Hindlimb muscle (tissue), 1 donor: ENCODE data around the gene PDHX. TPM values are rescaled to one million over a fixed set of nuclear protein-coding genes. Genes with fewer than 3 reads are reported as not detected.

Experiments
- DNase-seq: peaks from one replicate; pipeline ENCODE4 v3.0.0-alpha.2; 2013
- polyA plus RNA-seq: library from polyadenylated mRNA; unstranded; fragments of 120-200 nt; gene quantifications from one replicate; pipeline ENCODE4 v1.2.1, GENCODE V29; 2013; ENCODE audit not compliant: insufficient read length

PDHX gene
- polyA plus RNA-seq, 1 donor: 24.7 TPM

DNA sequence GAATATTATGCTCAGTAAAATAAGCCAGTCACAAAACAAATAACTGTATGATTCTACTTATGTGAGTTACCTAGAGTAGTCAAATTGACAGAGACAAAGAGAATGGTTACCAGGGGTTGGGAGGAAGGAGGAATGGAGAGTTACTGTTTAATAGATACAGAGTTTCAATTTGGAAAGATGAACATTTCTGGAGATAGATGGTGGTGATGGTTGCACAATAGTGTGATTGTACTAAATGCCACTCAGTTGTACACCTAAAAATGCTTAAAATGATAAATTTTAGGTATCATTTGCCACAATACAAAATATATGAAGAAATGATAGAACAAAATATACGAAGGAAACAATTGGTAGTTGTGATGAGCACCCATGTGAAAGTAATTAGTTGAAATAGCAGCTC lies 43.4 kb downstream of the PDHX start:
- DNase-seq: no peak

DNA sequence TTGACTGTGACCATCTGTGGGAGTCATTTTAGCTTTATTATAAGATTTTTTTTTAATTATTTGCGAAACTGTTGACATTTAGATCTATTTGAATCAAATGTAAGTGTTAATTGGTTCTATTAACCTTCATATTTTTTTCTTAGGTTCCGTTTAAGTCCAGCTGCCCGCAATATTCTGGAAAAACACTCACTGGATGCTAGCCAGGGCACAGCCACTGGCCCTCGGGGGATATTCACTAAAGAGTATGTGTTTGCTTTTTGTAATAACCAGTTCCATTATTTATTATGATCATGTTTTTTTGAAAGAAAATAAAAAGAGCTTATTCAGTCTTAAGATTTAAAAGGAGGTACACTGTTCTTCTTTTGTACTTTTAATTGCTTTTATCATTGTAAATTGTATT lies 43.9 kb downstream of the PDHX start:
- no peak for DNase-seq

DNA sequence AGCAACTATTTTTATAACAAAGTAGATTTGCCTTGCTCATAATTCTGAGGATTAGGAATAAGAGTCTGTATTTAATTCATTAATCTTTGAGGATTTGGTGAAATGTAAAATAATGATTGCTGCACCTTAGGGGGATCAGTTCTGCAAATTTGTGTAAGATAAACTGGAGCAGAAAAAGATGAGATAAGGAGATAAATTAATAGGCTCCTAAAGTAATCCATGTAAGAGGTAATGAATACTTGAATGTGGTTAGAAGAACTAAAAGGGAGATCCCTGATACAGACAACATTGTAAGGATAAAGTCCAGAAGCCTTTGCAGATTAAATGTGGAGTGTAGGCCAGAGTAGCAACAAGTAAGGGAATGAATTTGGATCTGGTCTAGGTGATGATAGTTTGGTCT lies 45.6 kb downstream of the PDHX start:
- DNase-seq: no peak

DNA sequence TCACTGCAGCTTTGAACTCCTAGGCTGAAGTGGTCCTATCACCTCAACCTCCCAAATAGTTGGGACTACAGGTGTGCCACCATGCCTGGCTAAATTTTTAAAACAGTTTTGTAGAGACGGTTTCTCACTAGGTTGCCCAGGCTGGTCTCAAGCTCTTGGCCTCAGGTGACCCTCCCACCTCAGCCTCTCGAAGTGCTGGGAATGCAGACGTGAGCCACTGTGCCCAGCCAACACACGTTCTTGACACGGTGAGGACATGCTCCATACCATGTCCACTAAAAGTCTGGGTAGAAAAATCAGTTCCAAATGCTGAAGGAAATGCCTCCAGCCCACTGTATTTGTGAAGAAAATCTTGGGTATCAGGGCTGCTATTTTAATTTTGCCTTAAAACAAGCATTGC lies 46.9 kb downstream of the PDHX start:
- no peak for DNase-seq

DNA sequence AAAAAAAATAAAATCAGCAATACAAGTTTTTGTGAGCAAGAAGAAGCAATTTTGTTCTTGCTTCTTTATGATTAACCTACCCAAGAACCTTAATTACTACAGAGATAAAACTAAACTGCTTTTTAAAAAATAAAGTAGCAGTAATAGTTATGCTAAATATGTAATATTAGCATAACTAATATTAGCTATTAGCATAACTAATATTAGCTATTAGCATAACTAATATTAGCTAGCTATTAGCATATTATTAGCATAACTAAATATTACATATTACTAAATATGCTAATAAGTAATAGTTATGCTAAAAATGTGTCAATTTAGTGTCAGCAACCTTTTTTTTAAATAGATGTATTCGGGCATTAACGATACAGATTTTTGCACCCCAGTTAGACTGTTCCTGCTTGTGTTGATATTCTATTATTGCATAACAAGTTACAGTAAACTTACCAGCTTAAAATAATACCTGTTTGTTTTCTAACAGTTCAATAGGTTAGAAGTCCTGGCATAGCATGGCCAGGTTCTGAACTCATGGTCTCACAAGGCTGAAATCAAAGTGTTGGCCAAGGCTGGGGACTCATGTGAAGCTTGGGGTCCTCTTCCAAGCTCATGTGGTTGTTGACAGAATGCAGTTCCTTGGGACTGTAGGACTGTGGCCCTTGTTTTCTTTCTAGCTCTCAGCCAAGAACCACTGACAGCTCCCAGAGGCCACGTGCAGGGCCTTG lies 48.4 kb downstream of the PDHX start:
- no peak for DNase-seq

DNA sequence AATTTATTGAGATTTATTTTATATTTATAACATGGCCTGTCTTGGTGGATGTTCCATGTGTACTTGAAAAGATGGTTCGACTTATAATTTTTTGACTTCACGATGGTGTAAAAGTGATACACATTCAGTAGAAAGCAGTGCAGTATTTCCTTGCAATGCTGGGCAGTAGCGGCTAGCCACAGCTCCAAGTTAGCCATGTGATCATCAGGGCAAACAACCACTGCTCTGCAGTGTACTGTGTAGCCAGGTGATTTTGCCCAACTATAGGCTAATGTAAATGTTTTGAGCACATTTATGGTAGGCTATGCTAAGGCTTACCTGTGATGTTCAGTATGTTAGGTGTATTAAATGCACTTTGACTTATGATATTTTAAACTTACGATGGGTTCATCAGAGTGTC lies 52.4 kb downstream of the PDHX start:
- DNase-seq: no peak

DNA sequence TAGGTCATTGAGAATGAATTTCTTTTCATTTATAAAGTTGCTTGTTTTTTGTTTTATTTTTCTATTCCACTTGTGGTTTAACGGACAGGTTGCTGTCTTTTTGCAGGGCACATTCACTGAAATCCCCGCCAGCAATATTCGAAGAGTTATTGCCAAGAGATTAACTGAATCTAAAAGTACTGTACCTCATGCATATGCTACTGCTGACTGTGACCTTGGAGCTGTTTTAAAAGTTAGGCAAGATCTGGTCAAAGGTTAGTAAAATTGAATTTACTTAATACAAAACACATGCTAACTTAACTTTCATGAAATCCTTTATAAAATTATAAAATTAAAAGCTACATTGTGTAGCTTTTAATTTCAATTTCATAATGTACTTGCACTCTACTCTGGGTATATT lies 53.6 kb downstream of the PDHX start:
- no peak for DNase-seq

DNA sequence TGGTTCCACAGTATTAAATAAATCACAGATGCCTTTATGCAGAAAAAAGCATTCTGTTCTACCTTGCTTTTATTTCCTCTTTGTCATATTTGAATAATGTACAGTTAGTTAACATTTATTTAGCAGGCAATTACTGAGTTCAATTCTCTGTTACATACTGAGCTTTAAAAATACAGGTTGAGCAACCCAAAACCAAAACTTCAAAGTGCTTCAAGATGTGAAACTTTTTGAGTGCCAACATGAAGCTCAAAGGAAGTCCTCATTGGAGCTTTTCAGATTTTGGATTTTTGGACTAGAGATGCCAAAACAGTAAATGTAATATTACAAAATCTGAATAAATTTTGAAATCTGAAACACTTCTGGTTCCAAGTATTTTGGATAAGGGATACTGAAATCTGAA lies 54.1 kb downstream of the PDHX start:
- no peak for DNase-seq

DNA sequence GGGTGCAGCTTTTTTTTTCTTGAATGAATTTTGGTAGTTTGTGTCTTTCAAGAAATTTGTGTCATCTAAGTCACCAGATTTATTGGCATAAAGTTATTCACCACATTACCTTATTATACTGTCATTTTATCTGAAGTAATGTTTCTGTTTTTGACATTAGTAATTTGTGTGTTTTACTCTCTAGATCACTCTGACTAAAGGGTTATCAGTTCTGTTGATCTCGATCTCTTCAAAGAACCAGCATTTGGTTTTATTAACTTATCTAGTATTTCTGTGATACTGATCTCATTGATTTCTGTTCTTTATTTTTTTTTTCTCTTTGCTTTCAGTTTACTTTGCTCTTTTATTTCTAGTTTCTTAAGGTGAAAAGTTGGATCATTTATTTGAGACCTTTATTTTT lies 55.5 kb downstream of the PDHX start:
- DNase-seq: no peak

DNA sequence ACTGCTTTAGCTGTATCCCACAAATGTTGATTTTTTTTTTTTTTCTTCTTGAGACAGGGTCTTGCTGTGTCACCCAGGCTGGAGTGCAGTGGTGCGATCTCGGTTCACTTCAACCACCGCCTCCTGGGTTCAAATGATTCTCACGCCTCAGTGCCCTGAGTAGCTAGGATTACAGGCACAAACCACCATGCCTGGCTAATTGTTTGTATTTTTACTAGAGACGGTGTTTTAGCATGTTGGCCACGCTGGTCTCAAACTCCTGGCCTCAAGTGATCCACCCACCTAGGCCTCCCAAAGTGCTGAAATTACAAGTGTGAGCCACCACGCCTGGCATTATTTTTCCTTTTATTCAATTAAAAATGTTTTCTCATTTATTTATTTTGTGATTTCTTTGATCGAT lies 55.9 kb downstream of the PDHX start:
- DNase-seq: no peak

DNA sequence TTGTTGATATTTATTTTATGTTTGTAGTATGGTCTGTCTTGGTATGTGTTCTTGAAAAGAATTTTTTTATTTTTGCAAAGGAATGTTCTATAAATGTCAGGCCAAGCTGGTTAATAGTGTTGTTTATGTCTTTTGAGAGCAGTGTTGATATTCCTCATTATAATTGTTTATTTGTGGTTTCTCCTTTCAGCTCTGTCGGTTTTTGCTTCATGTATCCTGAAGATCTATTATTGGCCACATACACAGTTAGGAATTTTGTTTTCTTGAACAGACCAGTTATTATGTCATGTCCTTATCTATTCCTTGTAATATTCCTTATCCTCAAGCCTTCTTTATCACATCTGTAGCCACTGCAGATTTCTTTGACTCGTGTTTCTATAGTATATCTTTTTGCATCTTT lies 56.5 kb downstream of the PDHX start:
- DNase-seq: no peak

DNA sequence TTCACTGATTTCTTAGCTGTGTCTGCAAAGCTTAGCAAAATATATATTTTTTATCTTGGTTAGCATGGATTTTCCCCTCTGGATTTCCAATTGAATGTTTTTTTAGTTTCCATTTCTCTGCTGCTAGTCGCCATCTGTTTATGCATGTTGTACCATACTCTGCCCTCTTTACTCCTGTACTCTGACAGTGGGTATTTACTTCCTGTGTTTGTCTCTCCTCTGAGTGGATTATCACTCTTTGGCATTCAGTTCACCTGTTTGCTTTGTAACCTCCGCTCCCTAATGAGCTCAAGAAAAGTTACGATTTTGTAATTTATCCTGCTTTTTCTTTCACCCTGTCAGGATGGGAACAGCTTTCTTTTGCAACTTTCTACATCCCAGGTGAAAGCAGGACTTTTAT lies 59.1 kb downstream of the PDHX start:
- no peak for DNase-seq

DNA sequence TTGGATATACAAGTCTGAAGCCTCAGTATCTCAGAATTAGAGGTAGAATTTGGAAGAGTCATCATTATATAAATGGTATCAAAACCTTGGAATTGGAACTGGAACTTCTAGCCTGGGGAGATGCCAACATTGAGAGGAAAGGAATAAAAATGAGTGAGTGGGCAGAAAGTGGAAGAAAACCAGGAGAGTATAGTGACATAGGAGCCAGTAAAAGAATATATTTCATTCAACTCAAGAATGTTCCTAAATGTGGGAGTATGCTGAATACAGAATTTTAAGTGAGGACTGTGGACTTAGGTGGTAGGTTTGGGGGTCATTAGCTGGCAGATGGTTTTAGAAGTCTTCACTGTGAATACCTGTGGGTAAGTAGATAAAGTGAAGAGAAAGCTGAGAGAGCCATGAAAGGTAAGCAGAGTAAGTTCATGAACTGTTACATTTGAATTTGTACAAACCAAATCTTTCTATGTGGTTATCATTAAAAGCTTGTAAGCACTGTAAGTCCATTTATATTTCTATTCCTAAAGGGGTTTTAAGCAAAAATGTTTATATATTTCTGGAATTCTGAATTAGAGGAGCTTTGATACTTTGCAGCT lies 60.2 kb downstream of the PDHX start:
- no peak for DNase-seq

DNA sequence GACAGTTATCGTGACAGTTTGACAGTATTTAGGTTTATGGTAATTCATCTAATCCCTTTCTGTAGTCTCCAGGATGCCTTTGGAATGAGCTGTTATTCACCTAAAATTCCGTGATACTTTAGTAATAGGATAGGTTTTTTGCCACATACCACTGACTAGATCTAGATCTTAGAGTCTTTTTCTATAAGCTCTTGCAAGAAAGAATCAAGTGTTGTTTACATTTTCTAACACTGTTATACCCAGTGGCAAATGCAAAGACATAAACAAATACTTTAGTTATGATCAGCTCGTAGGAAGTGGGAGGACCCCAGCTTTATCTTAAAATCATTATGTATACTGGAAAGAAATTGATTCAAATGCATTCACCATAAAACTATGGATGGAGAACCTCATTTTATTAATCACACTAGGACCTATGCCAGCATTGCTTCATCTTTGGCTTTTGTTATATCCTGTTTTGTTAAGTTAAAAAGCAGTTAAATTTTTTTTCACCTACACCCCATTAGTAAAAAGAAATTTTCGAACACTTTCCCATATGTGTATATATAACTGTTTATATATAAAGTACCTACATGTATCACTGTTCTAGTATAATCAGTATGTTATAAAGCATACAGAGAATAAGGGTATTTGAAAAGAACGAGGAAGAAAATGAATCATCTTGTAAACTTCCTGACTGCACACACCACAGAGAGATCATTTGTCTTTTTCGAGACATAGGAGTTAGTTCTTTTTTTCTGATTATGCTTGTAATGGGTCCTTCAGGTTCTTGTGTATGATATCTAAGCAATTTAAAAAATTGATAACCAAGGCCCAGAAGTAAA lies 60.9 kb downstream of the PDHX start:
- no peak for DNase-seq

DNA sequence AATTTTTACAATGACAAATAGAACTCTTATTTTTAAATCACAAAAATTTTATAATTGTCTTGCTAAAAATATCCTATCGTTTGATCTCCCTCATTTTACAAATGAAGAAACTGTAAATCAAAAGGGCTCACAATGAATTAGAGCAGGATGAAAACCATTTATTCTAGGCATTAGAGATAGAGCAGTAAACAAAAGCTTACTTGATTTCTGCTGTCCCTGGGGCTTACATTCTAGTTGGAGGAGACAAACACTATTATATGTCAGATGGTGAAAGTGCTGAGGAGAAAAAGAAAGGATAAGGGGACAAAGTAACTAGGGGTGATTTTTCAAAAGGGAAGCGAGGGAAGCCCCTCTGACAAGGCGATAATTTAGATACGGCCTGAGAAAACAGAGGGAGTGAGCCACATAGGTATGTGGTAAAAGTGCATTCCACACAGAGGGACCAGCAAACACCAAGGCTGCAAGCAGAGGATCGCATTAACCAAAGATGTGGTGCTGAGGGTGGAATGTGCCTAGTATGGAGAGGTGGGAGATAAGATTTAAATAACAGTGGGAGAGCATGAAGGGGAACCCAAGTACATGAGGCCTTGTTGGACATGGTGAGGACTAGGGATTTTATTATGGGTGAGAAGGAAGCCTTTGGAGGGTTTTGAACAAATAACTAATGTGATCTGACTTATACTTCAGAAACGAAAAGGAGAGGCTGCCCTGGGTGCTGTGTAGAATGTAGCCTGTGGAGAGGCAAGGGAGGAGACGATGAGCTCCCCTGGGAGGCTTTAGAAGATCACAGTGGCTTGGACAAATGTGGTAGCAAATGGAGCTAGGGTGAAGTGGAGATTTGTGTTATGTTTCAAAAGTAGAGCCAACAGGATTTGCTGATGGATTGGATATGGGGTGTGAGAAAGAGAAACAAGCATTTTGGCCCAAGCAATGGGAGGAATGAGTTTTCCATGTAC lies 62.1 kb downstream of the PDHX start:
- DNase-seq: no peak

DNA sequence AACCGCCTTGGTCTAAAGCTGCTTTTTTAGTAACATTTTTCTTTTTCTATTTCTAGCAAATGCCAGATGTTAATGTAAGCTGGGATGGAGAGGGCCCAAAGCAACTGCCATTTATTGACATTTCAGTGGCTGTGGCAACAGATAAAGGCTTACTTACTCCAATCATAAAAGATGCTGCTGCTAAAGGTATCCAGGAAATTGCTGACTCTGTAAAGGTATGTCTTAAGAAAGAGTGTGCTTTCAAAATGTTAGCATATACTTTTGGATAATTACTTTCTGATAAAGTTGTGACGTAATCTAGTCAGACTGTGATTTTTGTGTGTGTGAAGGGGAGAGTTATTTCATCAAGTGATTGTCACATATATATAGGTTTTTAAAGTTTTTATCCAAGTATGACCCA lies 68.1 kb downstream of the PDHX start:
- DNase-seq: no peak

DNA sequence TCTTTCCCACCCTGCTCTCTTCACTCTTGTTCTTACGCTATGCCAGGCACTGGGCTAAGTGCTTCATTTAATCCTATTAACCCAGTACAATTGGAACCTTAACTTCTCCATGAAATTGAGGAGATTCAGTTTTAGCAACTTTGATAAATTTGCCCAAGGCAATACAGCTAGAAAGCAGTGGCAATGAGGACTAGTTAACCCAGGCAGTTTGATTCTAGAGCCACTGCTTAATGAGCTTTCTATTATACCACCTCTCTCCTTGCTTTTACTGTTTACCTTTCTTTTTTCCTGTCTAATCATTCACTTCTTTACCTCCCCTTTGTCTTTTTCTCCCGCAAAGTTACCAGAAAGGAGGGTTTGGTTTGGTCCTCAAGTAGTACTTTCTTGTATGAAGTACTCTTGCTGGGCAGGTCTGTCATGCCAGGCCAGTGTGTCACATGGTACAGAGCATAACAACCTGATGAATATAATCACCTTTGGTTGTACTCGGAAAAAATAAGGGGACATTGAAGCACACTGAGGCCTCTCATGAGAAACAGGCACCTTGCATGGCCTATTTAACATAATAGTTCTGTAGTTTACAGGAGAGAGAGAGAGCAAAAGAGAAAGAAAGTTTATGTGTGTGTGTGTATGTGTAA lies 70.6 kb downstream of the PDHX start:
- DNase-seq: no peak

DNA sequence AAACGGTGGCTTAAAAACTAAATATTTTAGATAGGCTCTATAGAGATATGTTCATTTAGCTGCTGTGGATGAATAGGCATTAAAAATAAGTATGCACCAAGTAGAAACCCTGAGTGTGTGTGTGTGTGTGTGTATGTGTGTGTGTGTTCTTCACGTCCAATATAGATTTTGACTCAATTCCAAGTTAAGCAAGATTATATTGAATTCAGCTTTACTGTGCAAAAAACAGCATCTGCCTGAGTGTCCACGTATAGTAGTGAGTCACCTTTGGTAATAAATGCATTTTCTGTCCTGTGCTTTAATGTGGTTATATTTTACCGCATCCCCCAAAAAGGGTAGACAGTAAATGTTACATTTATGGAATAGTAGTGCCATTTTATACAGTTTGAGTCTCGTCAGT lies 71.2 kb downstream of the PDHX start:
- no peak for DNase-seq

DNA sequence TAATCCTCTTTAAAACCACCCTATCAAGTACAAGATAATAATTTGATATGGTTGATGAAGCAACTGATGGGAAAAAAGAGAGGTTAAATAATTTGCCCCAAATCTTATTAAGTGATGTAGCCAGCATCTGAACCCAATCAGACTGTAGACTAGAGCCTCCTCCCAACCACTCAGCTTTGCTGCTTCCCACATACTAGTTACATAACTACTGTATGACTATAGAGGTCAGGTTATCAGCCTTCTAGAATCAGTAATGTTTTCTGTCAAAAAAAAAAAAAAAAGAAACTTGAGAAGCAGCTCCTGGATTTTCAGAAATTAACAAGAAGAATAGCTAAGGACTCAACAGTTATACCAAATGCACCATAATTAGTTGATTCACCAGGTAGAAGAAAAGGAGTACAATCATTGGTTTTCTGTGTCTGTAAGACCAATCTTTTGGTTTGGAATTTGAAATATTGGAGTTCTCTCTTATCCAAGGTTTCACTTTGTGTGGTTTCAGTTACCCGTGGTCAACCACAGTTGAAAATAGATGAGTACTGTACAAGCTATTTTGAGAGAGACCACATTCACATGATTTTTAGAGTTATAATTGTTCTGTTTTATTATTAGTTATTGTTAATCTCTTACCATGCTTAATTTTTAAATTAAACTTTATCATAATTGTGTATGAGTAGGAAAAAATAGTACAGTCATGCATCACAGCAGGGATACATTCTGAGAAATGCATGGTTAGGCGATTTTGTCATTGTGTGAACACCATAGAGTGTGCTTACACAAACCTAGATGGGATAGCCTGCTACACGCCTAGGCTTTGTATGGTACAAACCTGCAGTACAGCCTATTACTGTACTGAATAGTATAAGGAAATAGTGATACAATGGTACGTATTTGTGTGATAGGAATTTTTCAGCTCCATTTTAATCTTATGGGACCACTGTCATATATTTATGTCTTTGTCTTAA lies 72.2 kb downstream of the PDHX start:
- no peak for DNase-seq

DNA sequence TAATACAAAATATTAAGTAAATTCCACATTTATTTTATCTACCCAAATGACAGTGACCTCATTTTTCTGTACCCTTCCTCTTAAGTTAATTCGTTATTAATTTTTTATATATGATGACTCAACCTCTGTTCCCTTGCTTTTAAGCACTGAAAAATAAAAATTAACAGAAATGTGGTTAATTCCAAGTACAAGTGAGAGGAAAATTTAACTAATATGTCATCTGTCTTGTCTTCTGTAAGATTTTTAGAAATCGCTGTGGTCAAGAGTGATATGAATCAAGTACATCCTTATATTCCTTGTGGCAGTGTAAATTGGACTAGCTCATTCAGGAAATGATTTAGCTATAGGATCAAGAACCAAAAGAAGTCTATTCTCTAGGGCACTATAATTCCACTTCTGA lies 74.5 kb downstream of the PDHX start:
- no peak for DNase-seq

DNA sequence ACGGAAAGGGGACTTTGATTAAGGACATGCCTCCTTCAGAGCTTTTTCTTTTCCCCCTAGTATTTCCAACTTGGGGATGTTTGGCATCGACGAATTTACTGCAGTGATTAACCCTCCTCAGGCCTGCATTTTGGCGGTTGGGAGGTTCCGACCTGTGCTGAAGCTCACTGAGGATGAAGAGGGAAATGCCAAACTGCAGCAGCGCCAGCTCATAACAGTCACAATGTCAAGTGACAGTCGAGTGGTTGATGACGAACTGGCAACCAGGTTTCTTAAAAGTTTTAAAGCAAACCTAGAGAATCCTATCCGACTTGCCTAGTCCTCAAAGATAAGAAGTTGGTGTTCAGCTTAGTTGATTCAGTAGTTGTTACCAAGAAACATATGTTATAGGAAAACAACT lies 78.4 kb downstream of the PDHX start:
- DNase-seq: no peak
